Osteocyte (in vitro differentiated cells): ENCODE measurements around the gene KLHDC7B. TPM values are rescaled to one million over a fixed set of nuclear protein-coding genes. Genes with fewer than 3 reads are reported as not detected.

Source experiments
- DNase-seq: peaks from one replicate; pipeline ENCODE4 v3.0.0; 2021; ENCODE audit warnings: mixed read lengths; ENCODE audit not compliant: unreplicated experiment; ENCODE audit errors: extremely low spot score
- H3K27ac Mint-ChIP-seq: one replicate; pipeline ENCODE4 v1.8.0; 2021; ENCODE audit warnings: mild to moderate bottlenecking, mixed read lengths; ENCODE audit not compliant: unreplicated experiment
- H3K27me3 Mint-ChIP-seq: one replicate; pipeline ENCODE4 v1.8.0; 2021; ENCODE audit warnings: mixed read lengths; ENCODE audit not compliant: unreplicated experiment
- H3K36me3 Mint-ChIP-seq: one replicate; pipeline ENCODE4 v1.8.0; 2021; ENCODE audit warnings: mixed read lengths; ENCODE audit not compliant: unreplicated experiment
- H3K4me1 Mint-ChIP-seq: one replicate; pipeline ENCODE4 v1.8.0; 2021; ENCODE audit warnings: mixed read lengths; ENCODE audit not compliant: unreplicated experiment
- H3K4me3 Mint-ChIP-seq: one replicate; pipeline ENCODE4 v1.8.0; 2021; ENCODE audit warnings: mild to moderate bottlenecking, moderate library complexity, mixed read lengths; ENCODE audit not compliant: unreplicated experiment
- H3K9me3 Mint-ChIP-seq: one replicate; pipeline ENCODE4 v1.8.0; 2021; ENCODE audit warnings: mixed read lengths; ENCODE audit not compliant: unreplicated experiment
- CTCF ChIP-seq: fragments of 200-600 bp; sonication (generic); IDR thresholded peaks from 2 replicates; pipeline ENCODE4 v1.5.0; 2021; ENCODE audit warnings: antibody characterized with exemption, mild to moderate bottlenecking, moderate library complexity
- total RNA-seq: library from RNA; stranded (reverse); gene quantifications from 2 replicates; pipeline ENCODE4 v1.2.1, GENCODE V29; 2021

KLHDC7B gene
- total RNA-seq, 1 donor from 2014 or later, result 0.21 TPM

GRCh38 chr22:50527921-50528681 lies 17.6 kb upstream of the KLHDC7B start:
- Mint-ChIP-seq H3K4me3 (peak overlapping the region; percentile 65), H3K27ac (no peak overlapping the region), H3K4me1 (peaks cover 27% of the 10 kb centered on the region), H3K9me3 (no peaks in the 10 kb centered on the region), H3K36me3 (peaks cover 4% of the 10 kb centered on the region), H3K27me3 (peaks cover 6% of the 10 kb centered on the region)
- DNase-seq, result no peak
- no peak for TF ChIP-seq CTCF

GRCh38 chr22:50528682-50529415 lies 16.9 kb upstream of the KLHDC7B start:
- no peak for TF ChIP-seq CTCF
- Mint-ChIP-seq H3K4me3 (peak overlapping the region; percentile 45), H3K27ac (no peak overlapping the region), H3K9me3 (no peaks in the 10 kb centered on the region), H3K27me3 (peaks cover 13% of the 10 kb centered on the region), H3K4me1 (peaks cover 25% of the 10 kb centered on the region), H3K36me3 (peaks cover 4% of the 10 kb centered on the region)
- peak; percentile 85 for DNase-seq

GRCh38 chr22:50529416-50529896 lies 16.2 kb upstream of the KLHDC7B start:
- no peak for DNase-seq
- TF ChIP-seq CTCF, result no peak
- Mint-ChIP-seq H3K36me3 (peaks cover 3% of the 10 kb centered on the region), H3K4me1 (peaks cover 22% of the 10 kb centered on the region), H3K9me3 (no peaks in the 10 kb centered on the region), H3K27ac (no peak overlapping the region), H3K27me3 (peaks cover 17% of the 10 kb centered on the region), H3K4me3 (peak overlapping the region; percentile 56)

GRCh38 chr22:50529897-50530579 lies 15.7 kb upstream of the KLHDC7B start, which contains the start of gene TYMP:
TSS of gene TYMP (minus strand) at chr22:50530012. CDS start at chr22:50529709, 303 bp downstream.
- TF ChIP-seq CTCF, result no peak
- Mint-ChIP-seq H3K4me3 (peak within 1 kb of the TSS; percentile 71), H3K27me3 (peaks cover 17% of the 10 kb centered on the region), H3K9me3 (no peaks in the 10 kb centered on the region), H3K27ac (peak within 1 kb of the TSS; percentile 62), H3K4me1 (peaks cover 17% of the 10 kb centered on the region), H3K36me3 (no peaks in the 10 kb centered on the region)
- DNase-seq, result peak; percentile 86
